Neural cell (in vitro differentiated cells): Measurements from ENCODE around the gene TMEM94.

ENCODE experiments used
- TAF1 ChIP-seq: IDR thresholded peaks from 2 replicates; pipeline ENCODE4 v1.6.1; 2012; ENCODE audit warnings: low read depth
- TF ChIP-seq, protein P1 (sequence below): IDR thresholded peaks from 2 replicates; pipeline ENCODE4 v1.6.1; 2012; ENCODE audit warnings: borderline replicate concordance
- TF ChIP-seq, protein P2 (sequence below): fragments of 450-650 bp; IDR thresholded peaks from 2 replicates; pipeline ENCODE4 v1.5.1; 2014; ENCODE audit warnings: antibody characterized with exemption, mild to moderate bottlenecking, moderate library complexity; ENCODE audit not compliant: poor library complexity, severe bottlenecking

DNA sequence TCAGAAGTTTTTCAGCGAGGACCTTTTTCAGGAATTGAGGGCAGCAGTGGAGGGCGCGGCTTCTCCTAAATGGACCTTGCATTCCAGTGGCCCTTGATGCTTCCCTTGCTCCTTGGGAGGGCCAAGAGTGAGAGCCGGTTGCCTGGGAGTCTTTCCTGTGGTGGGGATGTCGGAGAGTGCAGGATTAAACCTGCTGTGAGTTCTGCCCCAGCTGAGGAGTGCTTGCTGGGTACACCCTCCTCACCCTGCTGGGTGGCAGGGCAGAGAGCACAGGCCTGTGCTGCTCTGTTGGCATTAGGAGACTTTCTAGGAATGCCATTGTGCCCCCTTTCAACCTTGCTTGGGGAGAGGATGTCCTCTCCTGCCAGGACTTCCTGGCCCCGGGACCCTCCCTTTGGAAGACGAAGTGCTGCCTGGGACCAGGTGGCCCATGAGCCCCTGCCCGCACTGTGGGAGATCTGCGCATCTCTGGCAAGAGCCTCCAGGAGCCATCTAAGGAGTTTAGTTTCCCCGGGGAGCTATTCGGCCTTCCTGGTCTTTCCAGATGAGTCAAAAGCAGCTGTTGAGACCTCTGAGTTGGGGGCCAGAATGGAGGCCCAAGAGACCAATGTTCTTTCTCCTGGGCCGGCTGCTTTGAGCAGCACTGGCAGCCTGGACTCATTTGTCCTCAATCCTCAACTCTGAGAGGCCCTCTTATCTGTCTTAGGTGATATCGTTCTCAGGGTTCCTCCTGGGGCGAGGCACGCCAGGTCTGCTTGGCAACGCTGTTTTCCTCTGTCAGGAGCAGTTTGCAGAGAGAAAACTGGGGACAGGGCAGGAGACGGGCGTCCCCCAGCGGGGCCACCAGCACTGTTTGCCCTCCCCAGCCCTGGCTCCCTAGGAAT, 74.6 kb downstream of the TMEM94 start:
- TF ChIP-seq TAF1: no peak
- TF ChIP-seq, protein P1, sequence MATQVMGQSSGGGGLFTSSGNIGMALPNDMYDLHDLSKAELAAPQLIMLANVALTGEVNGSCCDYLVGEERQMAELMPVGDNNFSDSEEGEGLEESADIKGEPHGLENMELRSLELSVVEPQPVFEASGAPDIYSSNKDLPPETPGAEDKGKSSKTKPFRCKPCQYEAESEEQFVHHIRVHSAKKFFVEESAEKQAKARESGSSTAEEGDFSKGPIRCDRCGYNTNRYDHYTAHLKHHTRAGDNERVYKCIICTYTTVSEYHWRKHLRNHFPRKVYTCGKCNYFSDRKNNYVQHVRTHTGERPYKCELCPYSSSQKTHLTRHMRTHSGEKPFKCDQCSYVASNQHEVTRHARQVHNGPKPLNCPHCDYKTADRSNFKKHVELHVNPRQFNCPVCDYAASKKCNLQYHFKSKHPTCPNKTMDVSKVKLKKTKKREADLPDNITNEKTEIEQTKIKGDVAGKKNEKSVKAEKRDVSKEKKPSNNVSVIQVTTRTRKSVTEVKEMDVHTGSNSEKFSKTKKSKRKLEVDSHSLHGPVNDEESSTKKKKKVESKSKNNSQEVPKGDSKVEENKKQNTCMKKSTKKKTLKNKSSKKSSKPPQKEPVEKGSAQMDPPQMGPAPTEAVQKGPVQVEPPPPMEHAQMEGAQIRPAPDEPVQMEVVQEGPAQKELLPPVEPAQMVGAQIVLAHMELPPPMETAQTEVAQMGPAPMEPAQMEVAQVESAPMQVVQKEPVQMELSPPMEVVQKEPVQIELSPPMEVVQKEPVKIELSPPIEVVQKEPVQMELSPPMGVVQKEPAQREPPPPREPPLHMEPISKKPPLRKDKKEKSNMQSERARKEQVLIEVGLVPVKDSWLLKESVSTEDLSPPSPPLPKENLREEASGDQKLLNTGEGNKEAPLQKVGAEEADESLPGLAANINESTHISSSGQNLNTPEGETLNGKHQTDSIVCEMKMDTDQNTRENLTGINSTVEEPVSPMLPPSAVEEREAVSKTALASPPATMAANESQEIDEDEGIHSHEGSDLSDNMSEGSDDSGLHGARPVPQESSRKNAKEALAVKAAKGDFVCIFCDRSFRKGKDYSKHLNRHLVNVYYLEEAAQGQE: no peak
- TF ChIP-seq, protein P2, sequence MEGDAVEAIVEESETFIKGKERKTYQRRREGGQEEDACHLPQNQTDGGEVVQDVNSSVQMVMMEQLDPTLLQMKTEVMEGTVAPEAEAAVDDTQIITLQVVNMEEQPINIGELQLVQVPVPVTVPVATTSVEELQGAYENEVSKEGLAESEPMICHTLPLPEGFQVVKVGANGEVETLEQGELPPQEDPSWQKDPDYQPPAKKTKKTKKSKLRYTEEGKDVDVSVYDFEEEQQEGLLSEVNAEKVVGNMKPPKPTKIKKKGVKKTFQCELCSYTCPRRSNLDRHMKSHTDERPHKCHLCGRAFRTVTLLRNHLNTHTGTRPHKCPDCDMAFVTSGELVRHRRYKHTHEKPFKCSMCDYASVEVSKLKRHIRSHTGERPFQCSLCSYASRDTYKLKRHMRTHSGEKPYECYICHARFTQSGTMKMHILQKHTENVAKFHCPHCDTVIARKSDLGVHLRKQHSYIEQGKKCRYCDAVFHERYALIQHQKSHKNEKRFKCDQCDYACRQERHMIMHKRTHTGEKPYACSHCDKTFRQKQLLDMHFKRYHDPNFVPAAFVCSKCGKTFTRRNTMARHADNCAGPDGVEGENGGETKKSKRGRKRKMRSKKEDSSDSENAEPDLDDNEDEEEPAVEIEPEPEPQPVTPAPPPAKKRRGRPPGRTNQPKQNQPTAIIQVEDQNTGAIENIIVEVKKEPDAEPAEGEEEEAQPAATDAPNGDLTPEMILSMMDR: no peak
